HFFc6 (cell line): ENCODE data around the gene TOR1A. TPM values are rescaled to one million over a fixed set of nuclear protein-coding genes. Genes with fewer than 3 reads are reported as not detected.

Source experiments
- DNase-seq: peaks from one replicate; pipeline ENCODE4 v3.0.0-alpha.2; 2018
- H3K27ac Mint-ChIP-seq: 2 replicates; pipeline ENCODE4 v1.8.0; 2020; ENCODE audit warnings: mild to moderate bottlenecking, mixed read lengths
- H3K27me3 Mint-ChIP-seq: 2 replicates; pipeline ENCODE4 v1.8.0; 2021; ENCODE audit warnings: mild to moderate bottlenecking, moderate library complexity, mixed read lengths; ENCODE audit not compliant: insufficient read depth
- H3K36me3 Mint-ChIP-seq: 2 replicates; pipeline ENCODE4 v1.8.0; 2021; ENCODE audit warnings: low read depth, mixed read lengths
- H3K4me1 Mint-ChIP-seq: 2 replicates; pipeline ENCODE4 v1.8.0; 2020; ENCODE audit warnings: low read depth, mixed read lengths
- H3K4me3 Mint-ChIP-seq: 2 replicates; pipeline ENCODE4 v1.8.0; 2020; ENCODE audit warnings: mild to moderate bottlenecking, moderate library complexity, mixed read lengths
- H3K9me3 Mint-ChIP-seq: 2 replicates; pipeline ENCODE4 v1.8.0; 2020; ENCODE audit warnings: mild to moderate bottlenecking, mixed read lengths
- total RNA-seq, 6 experiments: library from RNA; stranded (reverse); fragmentation: NEBNext Ultra II Directional; extraction: Animal tissue kit (Norgen Biotek cat#: 25700); gene quantifications; 2 replicates in 1 of 6; 3 replicates in 5 of 6; pipeline ENCODE4 v1.2.3, GENCODE V29; 2021
- TF ChIP-seq, protein P1 (sequence below): fragments of 200-600 bp; sonication (generic); IDR thresholded peaks from 2 replicates; pipeline ENCODE4 v1.5.0; 2021; ENCODE audit warnings: antibody characterized with exemption, mild to moderate bottlenecking

Gene TOR1A
- total RNA-seq, 6 experiments from 2014 or later, result 59.1 to 70.5 (median 67.1) TPM

DNA sequence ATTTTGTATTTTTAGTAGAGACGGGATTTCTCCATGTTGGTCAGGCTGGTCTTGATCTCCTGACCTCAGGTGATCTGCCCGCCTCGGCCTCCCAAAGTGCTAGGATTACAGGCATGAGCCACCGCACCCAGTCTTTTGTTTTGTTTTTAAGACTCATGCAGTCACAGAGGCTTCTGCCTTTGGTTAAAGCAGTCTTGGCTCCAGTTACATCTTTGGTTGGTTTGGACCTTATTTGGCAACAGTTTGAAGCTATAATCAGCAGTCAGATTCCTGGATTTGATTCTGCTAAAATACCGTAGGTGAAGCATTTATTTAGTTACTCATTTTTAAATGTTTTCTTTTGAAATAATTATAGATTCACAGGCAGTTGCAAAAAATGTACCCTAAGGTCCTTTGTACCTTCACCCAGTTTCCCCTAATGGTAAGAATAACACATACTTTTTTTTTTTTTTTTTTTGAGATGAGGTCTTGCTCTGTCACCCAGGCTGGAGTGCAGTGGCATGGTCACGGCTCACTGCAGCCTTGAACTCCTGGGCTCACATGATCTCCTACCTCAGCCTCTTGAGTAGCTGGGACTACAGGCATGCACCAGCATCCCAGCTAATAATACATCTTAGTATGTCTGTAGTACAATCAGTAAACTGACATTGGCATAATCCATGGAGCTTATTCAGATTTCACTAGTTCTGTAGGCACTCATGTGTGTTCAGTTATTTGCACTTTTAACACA is 27.1 kb upstream of the TOR1A start:
- H3K4me1 Mint-ChIP-seq, result no peaks in the 10 kb centered on the region
- H3K9me3 Mint-ChIP-seq, result no peaks in the 10 kb centered on the region
- TF ChIP-seq, protein P1, sequence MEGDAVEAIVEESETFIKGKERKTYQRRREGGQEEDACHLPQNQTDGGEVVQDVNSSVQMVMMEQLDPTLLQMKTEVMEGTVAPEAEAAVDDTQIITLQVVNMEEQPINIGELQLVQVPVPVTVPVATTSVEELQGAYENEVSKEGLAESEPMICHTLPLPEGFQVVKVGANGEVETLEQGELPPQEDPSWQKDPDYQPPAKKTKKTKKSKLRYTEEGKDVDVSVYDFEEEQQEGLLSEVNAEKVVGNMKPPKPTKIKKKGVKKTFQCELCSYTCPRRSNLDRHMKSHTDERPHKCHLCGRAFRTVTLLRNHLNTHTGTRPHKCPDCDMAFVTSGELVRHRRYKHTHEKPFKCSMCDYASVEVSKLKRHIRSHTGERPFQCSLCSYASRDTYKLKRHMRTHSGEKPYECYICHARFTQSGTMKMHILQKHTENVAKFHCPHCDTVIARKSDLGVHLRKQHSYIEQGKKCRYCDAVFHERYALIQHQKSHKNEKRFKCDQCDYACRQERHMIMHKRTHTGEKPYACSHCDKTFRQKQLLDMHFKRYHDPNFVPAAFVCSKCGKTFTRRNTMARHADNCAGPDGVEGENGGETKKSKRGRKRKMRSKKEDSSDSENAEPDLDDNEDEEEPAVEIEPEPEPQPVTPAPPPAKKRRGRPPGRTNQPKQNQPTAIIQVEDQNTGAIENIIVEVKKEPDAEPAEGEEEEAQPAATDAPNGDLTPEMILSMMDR, result no peak
- DNase-seq, result no peak
- H3K4me3 Mint-ChIP-seq, result no peak overlapping the region
- H3K27ac Mint-ChIP-seq, result no peak overlapping the region
- peaks cover 28% of the 10 kb centered on the region for H3K36me3 Mint-ChIP-seq
- H3K27me3 Mint-ChIP-seq, result no peaks in the 10 kb centered on the region

DNA sequence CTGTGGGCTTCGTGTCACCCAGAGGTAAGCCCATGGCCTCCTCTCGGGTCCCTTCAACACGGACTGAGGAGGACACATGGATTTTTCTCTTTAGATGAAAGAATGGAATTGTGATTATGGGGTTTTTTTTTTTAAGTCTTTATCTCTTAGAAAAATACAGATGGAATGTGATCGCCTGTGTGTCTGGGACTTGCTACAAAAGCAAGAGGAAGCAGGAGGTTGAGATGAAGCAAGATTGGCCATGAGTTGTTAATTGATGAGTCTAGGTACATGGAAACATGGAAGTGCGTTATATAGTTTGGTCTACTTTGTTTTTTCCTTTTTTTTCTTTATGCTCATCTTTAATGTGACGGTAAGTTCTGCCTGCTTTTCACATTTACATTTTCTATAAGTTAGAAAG is 26.0 kb upstream of the TOR1A start:
- peaks cover 28% of the 10 kb centered on the region for H3K36me3 Mint-ChIP-seq

DNA sequence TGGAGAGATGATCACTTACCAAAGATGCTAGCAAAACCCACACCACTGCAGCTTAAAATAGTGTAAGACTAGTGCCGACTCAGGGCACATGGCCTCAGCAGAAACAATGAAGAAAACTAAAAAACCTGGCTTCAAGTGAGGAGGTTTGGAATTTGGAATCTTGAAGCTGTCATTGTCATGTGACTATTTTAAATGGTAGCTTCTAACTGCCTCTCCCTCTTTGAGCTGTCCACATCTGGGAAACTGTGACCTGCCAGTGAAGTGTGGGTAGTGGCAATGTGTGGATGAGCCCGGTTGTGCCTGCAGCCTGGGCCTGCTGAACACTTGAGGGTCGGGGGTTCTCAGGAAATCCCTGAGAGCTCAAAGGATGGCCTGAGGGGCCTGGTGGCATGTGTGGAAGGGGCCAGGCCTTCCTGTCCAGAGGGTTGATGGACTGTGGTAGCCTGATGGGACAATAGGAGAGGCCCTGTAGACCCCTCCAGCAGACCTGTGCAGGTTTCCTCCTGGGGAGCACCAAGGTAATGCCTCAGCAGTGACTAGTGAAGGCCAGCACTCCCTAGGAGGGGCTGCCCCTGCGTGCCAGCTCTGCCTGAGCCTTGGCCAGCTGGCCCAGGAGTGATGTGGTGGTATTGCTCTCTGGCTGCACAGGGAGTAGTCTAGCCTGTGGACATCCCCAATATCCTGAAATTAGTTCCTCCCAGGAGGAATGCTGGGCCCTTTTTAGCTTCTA is 24.9 kb upstream of the TOR1A start:
- Mint-ChIP-seq H3K4me3 (no peak overlapping the region), H3K4me1 (no peaks in the 10 kb centered on the region), H3K27ac (no peak overlapping the region), H3K9me3 (no peaks in the 10 kb centered on the region), H3K36me3 (peaks cover 18% of the 10 kb centered on the region), H3K27me3 (no peaks in the 10 kb centered on the region)
- TF ChIP-seq, protein P1, result no peak
- DNase-seq, result no peak

More for the DNA sequence above, 26.0 kb upstream of the TOR1A start:
- DNase-seq, result no peak
- TF ChIP-seq, protein P1, result no peak
- no peak overlapping the region for H3K4me3 Mint-ChIP-seq
- no peaks in the 10 kb centered on the region for H3K4me1 Mint-ChIP-seq
- no peaks in the 10 kb centered on the region for H3K27me3 Mint-ChIP-seq
- no peaks in the 10 kb centered on the region for H3K9me3 Mint-ChIP-seq
- no peak overlapping the region for H3K27ac Mint-ChIP-seq

DNA sequence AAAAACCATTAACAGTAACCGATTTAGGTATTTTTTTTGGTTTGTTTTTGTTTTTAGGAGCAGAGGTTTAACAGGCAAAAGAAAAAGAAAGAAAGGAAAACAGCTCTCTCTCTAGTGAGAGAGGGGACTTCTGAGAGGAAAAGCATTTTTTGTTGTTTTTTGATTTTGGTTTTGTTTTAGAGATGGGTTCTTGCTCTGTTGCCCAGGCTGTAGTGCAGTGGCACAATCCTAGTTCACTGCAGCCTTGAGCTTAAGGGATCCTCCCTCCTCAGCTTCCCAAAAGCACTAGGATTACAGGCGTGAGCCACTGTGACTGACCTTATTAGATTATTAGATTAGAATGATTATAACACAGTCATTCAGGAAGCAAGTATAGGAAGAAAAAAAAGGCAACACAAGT is 21.4 kb upstream of the TOR1A start:
- TF ChIP-seq, protein P1, result no peak

DNA sequence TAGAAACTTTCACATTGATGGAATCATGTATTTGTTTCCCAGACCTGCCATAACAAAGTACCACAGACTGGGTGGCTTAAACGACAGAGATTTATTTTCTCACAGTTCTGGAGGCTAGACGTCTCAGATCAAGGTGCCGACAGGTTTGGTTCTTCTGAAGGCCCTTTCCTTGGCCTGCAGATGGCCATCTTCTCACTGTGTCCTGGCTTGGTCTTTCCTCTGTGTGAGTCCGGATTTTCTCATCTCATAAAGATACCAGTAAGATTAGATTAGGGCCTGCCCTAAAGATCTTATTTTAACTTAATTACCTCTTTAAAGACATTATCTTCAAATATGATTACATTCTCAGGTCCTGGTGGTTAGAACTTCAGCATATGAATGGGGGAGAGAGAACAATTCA is 17.1 kb upstream of the TOR1A start:
- TF ChIP-seq, protein P1, result no peak
- peaks cover 37% of the 10 kb centered on the region for H3K4me1 Mint-ChIP-seq
- no peaks in the 10 kb centered on the region for H3K9me3 Mint-ChIP-seq
- no peaks in the 10 kb centered on the region for H3K36me3 Mint-ChIP-seq
- no peak overlapping the region for H3K27ac Mint-ChIP-seq
- DNase-seq, result no peak
- no peak overlapping the region for H3K4me3 Mint-ChIP-seq
- H3K27me3 Mint-ChIP-seq, result no peaks in the 10 kb centered on the region

More for the DNA sequence above, 21.4 kb upstream of the TOR1A start:
- Mint-ChIP-seq H3K4me3 (no peak overlapping the region), H3K36me3 (0 out of 2 replicates have a peak, but pooled peaks cover 7% of the 10 kb centered on the region), H3K27me3 (no peaks in the 10 kb centered on the region), H3K4me1 (no peaks in the 10 kb centered on the region), H3K27ac (no peak overlapping the region), H3K9me3 (no peaks in the 10 kb centered on the region)
- no peak for DNase-seq
